Activated T-helper 1 cell treated with anti-CD3 and anti-CD28 coated beads, Interleukin-2, amount 50 U/mL, for 16 hours (primary cell): ENCODE data around the gene NMD3.

ENCODE experiments used
- DNase-seq, 2 donors: peaks; one replicate each; pipeline ENCODE4 v3.0.0-alpha.2; 2020; ENCODE audit warnings: low read depth in 1 of 2, low spot score in 1 of 2

NMD3 gene

GRCh38 chr3:161230621-161231171, 9.6 kb downstream of the NMD3 start:
- no peak for DNase-seq

DNA sequence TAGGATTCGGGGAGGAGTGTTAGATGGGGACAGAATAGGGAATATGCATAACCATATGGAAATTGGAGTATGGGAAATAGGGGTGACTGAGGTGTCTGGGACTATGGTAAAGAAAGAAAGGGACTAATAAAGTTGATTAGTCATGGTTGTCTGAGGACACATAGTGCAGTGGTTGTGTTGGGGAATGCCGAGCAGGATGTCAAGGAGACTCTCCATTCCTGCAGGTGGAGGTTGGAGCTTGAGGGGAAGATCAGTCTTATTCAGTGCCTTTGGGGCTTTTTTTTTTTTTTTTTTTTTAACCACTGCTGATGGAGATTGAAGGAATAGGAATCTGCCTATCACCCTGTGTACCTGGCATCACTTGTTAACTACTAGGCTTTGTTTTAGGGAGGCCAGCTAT, 10.8 kb downstream of the NMD3 start:
- DNase-seq, result no peak

DNA sequence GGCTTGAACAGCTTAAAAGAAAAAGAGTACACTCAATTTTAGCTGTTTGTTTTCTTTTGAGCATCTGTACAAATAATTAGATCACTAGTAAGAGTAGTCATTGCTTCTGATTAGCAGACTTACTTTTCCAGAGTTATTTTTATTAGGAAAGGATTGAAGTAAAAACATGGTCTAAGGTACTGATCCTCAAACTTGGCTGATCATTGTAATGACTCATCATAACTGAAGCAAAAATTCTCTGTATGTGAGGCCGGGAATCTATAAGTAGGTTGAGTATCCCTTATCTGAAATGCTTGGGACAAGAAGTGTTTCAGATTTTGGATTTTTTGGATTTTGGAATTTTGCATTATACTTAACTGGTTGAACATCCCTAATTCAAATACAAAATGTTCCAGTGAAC, 12.4 kb downstream of the NMD3 start:
- DNase-seq, result no peak

- no peak for DNase-seq
These were observed 15.1 kb downstream of the NMD3 start for GRCh38 chr3:161236240-161236639.

DNA sequence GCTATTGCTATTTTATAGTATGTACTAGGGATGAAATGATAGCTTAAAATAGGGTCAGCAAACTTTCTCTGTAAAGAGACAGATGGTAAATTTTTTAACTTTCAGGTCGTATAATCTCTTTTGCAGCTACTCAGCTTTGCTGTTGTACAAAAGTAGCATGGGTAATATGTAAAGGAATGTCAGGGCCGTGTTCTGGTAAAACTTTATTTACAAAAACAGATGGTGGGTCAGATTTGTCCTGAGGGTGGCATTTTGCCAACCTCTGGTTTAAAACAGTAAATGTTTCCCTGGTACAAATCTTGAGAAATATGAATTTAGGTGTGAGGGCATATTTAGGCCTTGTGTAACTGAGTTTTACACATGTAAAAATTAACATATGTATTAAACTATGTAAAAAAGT, 18.6 kb downstream of the NMD3 start:
- DNase-seq, result no peak

DNA sequence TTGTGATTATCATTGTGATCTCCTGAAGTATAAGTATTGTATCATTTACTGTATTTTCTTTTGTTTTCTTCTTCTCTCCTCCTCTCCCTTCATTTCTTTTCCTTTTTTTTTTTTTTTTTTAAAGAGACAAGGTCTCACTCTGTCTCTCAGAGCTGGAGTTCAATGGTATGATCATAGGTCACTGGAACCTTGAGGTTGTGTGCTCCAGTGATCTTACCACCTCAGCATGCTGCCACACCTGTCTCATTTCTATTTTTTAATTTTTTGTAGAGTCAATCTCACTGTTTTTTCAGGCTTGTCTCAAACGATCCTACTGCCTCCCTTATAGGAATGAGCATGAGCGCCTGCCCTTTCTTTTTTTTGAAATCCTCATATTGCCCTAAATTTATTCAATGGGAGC, 23.4 kb downstream of the NMD3 start:
- no peak for DNase-seq

DNA sequence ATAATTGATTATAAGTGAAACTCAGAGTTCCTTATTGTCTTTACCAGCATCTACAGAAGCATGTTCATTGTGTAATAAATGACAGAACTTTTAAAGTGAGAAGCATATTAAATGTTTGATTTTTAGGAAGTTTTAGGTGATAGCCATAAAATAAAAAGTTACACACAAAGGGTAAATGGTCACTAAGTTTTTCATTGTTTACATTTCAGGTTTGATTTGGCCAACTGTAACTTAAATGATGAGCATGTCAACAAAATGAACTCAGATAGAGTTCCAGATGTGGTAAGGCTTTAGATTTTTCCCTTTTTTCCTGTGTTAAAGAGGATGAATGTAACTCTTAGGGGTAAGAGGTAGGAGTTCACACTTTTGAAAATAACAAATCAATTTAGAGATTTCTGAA, 25.9 kb downstream of the NMD3 start:
- DNase-seq, result no peak

- no peak for DNase-seq
These were observed 29.0 kb downstream of the NMD3 start for GRCh38 chr3:161250116-161250515.

DNA sequence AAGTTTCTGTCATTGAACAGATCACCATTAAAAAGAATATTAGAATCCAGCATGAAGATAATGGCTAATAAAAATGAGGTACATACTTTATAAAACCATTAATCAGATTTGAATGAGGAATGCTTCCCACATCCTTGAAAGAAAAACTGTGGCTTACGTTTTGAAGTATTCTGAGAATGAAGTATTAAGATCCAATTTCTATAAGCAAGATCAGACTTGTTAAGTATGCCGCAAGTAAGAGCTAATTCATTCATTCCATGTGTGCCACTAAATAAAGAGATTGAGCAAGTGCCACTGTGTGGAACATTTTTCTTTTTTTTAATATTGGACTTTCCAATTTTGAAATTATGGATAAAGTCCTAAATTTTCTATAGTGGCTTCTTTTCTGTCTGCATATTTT, 30.6 kb downstream of the NMD3 start:
- DNase-seq, result no peak

- no peak for DNase-seq
These were observed 31.0 kb downstream of the NMD3 start for GRCh38 chr3:161252143-161252542.

GRCh38 chr3:161253711-161254110, 32.6 kb downstream of the NMD3 start:
- DNase-seq, result no peak

GRCh38 chr3:161254861-161255260, 33.8 kb downstream of the NMD3 start:
- DNase-seq, result no peak

GRCh38 chr3:161263057-161263456, 41.9 kb downstream of the NMD3 start:
- no peak for DNase-seq

GRCh38 chr3:161264852-161265251, 43.7 kb downstream of the NMD3 start:
- DNase-seq, result no peak

DNA sequence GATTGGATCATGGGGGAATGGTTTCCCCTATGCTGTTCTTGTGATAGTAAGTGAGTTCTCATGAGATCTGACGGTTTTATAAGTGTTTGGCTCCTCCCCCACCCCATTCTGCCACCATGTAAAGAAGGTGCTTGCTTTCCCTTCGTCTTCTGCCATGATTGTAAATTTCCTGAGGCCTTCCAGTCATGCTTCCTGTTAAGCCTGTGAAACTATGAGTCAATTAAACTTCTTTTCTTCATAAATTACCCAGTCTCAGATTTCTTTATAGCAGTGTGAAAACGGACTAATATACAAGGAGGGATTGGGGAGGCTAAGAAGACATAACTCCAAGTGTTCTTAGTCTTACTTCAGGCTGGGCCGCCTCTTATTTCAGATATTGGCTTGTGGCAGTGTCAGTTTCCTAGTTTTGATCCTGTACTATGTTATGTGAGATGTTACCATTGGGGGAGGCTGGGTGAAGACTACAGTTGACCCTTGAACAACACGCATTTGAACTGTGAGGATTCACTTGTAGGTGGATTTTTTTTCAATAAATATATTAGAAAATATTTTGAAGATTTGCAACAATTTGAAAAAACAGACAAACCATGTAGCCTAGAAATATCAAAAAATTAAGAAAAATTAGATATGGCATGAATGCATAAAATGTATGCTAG, 44.9 kb downstream of the NMD3 start:
- no peak for DNase-seq

- no peak for DNase-seq
These were observed 45.6 kb downstream of the NMD3 start for GRCh38 chr3:161266731-161267150.

- DNase-seq, result no peak
These were observed 46.5 kb downstream of the NMD3 start for GRCh38 chr3:161267646-161268045.

DNA sequence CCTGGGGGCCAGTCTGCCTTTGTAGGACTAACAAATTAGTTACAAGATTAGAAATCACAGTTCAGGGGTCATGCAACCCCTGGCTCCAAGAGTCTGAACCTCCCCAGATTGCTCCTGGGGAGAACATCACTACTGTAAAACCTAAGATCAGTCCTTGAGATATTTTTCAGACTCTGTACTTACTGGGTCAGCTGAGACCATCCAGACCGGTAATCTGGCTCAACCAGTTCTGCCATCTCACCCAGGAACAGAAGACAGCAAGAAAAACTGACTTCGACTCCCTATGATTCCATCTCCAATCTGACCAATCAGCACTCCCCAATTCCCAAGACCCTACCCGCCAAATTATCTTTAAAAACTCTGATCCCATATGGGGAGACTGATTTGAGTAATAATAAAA, 47.5 kb downstream of the NMD3 start:
- no peak for DNase-seq

DNA sequence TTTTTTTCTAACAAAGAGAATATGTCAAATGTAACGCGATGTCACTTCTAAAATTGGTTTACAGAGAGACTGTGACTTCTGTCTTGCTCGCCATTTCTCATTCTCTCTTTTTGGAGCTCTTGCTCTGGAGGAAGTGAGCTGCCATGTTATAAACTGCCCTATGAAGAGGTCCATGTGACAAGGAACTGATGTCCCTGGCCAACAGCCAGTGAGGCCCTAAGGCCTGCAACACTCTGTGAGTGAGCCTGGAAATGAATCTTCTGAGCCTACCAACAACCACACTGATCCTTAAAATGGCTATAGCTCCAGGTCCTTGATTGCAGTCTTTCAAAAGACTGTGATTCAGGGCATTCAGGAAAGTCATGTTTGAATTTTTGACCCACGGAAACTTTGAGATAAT, 49.9 kb downstream of the NMD3 start:
- no peak for DNase-seq

- no peak for DNase-seq
These were observed 50.5 kb downstream of the NMD3 start for GRCh38 chr3:161271646-161272045.

- DNase-seq, result no peak
These were observed 51.4 kb downstream of the NMD3 start for GRCh38 chr3:161272524-161272923.

- no peak for DNase-seq
These were observed 52.6 kb downstream of the NMD3 start for GRCh38 chr3:161273589-161274218.
